Effector CD8-positive, alpha-beta T cell (primary cell): ENCODE measurements around the gene DSP.

Experiments
- DNase-seq: peaks from one replicate; lab custom pipeline; 2025; lab: John Stamatoyannopoulos, UW

The DSP gene

GRCh38 chr6:7534192-7534591, 7.3 kb upstream of the DSP start:
- no peak for DNase-seq

- no peak for DNase-seq
These were observed 6.0 kb upstream of the DSP start for GRCh38 chr6:7535498-7535897.

DNA sequence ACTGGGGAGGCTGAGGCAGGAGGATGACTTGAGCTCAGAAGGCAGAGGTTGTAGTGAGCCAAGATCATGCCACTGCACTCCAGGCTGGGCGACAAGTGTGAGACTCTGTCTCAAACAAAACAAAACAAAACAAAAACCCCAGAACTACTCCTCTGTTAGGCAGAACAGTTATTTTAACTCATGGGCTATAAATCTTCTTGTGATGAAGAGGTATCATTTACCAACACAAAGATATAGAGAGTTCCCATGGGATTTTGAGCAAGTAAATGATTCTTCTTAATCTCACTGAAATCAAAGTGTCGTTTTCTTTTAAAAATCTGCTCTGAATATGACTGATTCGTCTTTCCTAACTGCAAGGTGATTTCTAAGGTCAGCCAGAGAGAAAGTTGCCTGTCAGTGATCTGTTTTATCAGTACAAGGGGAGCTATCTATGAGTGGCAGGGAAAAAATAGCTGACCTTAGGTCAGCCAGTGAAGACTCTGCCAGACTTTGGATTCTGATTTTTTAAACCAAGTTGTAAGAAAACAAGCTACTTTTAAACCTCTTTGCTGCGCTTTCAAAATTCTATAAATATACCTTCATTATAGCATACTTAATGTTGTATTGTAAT, 3.8 kb upstream of the DSP start:
- no peak for DNase-seq

DNA sequence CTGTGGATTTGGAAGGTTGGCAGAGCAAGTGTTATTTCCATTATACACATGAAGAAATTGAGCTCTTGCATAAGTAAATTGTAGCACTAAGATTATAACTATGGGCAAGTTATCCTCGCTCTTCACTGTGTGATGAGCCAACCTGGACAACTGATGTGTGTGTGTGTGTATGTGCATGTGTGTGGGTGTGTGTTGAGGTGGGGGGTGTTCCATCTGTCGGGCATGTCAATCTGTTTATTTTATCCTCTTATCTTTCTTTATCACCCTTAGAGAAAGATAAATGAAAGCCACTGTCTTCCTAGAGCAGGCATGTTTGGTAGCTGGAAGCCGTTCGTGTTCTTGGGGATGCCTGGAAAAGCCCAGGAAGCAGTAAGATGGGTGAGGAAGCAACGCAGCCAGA, 3.0 kb upstream of the DSP start:
- no peak for DNase-seq

GRCh38 chr6:7540595-7540994, 876 bp upstream of the DSP start:
- DNase-seq: no peak

- DNase-seq: no peak
These were observed 798 bp downstream of the DSP start for GRCh38 chr6:7542065-7542873.

- DNase-seq: no peak
These were observed 1.6 kb downstream of the DSP start for GRCh38 chr6:7542874-7543624.

- DNase-seq: no peak
These were observed 2.4 kb downstream of the DSP start for GRCh38 chr6:7543789-7544424.

- DNase-seq: no peak
These were observed 3.1 kb downstream of the DSP start for GRCh38 chr6:7544597-7544996.

GRCh38 chr6:7545316-7546019, 4.0 kb downstream of the DSP start:
- no peak for DNase-seq

GRCh38 chr6:7546020-7546369, 4.5 kb downstream of the DSP start:
- DNase-seq: no peak

GRCh38 chr6:7546383-7546782, 4.9 kb downstream of the DSP start:
- DNase-seq: no peak

GRCh38 chr6:7546896-7547295, 5.4 kb downstream of the DSP start:
- no peak for DNase-seq

DNA sequence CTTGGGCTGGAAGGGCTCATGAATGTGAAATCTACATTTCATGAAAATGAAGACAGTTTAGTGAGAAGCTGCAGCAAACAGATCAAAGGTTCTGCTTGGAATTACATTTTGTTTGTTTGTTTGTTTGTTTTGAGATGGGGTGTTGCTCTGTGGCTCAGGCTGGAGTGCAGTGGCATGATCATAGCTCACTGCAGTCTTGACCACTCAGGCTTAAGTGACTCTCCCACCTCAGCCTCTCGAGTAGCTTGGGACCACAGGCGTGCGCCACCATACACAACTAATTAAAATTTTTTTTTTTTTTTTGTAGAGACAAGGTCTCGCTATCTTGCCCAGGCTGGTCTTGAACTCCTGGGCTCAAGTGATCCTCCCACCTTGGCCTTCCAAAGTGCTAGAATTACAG, 5.8 kb downstream of the DSP start:
- DNase-seq: no peak

DNA sequence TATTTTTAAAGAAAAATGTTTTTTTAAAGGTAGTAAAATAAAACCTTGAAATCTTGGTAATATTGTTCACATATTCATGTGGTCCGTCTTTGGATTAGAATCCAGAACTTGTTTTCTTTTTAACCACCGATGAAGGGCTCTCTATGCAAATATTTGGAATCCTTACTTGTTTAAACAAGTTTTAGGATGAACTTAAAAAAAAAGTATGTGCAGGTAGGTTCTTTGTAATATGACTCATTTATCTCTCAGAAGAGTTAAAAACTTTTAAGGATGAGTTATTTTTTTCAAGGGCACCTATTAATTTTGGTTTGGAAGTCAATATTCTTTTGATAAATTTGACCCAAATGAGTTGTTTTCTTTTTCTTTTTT, 8.9 kb downstream of the DSP start:
- DNase-seq: no peak

- DNase-seq: no peak
These were observed 13.2 kb downstream of the DSP start for GRCh38 chr6:7554533-7555275.

DNA sequence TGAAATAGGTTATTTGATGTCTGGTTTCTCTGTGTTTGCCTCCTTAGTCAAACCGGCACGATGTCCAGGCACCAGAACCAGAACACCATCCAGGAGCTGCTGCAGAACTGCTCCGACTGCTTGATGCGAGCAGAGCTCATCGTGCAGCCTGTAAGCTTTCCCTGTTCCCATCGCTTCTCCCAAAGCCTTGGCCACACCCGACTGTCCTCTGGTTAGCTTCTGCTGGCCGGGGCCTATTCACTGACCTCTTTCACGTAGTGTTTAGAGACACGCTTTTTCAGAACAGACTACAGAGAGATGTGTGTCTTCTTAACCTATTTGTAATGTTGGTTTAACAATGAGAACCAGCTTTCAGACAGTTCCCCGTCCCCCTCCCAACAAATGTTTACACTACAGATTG, 14.2 kb downstream of the DSP start:
- no peak for DNase-seq

GRCh38 chr6:7556394-7557106, 15.1 kb downstream of the DSP start:
- DNase-seq: no peak

DNA sequence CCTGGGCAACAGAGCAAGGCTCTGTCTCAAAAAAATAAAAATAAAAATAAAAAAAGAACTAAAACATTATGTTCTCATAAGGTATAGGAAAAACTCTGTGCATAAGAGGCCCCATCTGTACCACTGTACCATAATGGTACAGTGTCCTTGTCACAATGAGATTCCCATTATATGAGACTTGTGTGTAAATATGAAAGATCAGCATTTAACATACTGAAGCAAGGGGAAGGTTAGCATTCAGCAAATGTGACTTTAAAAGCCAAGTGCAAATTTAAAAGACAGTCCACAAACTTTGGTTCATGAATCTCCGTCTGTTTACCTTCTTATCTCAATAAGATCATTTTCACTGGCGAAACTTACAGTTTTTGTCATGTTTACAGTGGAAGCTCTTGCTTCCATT, 16.2 kb downstream of the DSP start:
- DNase-seq: no peak

DNA sequence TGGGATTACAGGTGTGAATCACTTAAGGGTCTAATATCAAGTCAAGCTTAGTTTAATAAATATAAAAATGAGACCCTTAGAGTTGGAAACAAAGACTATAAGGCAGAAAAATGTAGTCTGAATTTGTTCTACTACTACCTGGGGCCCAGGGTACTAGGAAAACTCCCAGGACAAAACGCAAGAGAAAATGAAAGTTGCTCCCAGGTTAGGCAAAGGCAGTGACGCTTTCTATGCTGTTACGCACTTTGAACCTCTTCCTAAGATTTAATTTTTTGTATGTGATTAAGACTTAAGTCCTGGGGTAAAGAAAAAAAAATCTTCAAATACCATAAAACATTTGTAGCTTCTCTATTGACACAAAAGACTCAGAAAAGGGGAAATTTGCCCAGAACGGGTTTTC, 17.3 kb downstream of the DSP start:
- no peak for DNase-seq

DNA sequence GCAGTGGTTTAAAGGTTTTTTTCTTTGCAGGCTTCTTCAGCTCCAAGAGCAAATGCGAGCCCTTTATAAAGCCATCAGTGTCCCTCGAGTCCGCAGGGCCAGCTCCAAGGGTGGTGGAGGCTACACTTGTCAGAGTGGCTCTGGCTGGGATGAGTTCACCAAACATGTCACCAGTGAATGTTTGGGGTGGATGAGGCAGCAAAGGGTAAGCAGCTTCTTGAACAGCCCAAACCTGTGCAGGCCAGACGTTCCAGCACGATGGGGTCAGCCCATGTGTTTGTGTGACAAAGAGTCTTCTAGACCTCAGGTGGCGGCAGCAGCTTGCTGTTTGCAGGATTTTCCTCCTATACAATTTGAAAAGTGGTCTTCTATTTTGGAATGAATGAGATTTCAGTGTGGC, 17.7 kb downstream of the DSP start:
- DNase-seq: no peak
